ENCODE data around the gene NPTN. TPM values are rescaled to one million over a fixed set of nuclear protein-coding genes. Genes with fewer than 3 reads are reported as not detected.

Gene NPTN
- total RNA-seq, 1 donor from 2014 or later: 100 TPM

DNA sequence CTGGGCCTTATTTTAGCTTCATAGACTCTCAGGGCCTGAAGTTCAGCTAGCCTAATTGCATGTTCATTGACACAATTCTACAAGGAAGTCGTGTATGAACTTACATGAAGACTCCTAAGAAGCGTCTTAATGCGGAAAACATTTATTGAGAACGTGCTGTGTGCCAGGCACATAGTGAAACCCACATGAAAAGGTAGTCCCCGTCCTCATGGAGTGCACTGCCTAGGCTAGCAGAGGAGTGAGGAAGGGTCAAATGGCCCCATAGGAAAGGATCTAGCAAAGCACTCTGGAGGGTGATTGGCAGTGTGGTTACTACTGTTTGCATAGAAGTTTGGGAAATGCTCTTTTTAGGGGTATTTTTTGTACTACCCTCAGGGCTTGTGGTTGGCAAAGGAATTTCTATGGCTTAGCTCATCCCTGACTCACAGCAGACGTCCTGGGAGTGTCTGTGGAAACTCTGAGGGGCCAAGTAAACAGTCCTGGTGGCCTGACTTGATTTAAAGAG is 854 bp upstream of the NPTN start:
- peak overlapping the region; percentile 48 for H3K4me3 ChIP-seq (ENCODE audit: low read depth, low read length)
- TF ChIP-seq, protein P1, sequence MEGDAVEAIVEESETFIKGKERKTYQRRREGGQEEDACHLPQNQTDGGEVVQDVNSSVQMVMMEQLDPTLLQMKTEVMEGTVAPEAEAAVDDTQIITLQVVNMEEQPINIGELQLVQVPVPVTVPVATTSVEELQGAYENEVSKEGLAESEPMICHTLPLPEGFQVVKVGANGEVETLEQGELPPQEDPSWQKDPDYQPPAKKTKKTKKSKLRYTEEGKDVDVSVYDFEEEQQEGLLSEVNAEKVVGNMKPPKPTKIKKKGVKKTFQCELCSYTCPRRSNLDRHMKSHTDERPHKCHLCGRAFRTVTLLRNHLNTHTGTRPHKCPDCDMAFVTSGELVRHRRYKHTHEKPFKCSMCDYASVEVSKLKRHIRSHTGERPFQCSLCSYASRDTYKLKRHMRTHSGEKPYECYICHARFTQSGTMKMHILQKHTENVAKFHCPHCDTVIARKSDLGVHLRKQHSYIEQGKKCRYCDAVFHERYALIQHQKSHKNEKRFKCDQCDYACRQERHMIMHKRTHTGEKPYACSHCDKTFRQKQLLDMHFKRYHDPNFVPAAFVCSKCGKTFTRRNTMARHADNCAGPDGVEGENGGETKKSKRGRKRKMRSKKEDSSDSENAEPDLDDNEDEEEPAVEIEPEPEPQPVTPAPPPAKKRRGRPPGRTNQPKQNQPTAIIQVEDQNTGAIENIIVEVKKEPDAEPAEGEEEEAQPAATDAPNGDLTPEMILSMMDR (conservative IDR thresholded peaks at IDR 0.05; ENCODE audit: low read depth, low read length): no peak
- DNase-seq (ENCODE audit: low read depth): peak; percentile 83

DNA sequence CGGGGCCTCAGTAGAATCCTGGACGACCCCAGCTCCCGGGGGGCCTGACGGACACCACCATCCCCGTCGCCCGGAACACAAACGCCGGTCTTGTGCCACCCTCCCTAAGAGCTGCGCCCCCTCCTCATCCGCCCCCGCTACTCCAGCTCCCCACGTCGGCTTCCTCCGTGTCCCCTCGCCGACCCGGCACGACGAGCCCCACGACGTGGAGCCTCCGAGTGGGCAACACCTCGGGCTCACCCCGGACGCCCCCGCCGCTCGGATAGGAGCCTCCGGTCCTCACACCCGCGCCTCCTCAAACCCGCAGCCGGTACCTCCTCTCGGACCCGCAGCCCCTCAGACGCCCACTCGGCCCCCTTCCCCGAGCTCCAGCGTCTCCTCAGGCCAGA is 525 bp downstream of the NPTN start:
- peak overlapping the region; percentile 86 for H3K4me3 ChIP-seq (ENCODE audit: low read depth, low read length)
- TF ChIP-seq, protein P1 (conservative IDR thresholded peaks at IDR 0.05; ENCODE audit: low read depth, low read length): no peak
- DNase-seq (ENCODE audit: low read depth): no peak

DNA sequence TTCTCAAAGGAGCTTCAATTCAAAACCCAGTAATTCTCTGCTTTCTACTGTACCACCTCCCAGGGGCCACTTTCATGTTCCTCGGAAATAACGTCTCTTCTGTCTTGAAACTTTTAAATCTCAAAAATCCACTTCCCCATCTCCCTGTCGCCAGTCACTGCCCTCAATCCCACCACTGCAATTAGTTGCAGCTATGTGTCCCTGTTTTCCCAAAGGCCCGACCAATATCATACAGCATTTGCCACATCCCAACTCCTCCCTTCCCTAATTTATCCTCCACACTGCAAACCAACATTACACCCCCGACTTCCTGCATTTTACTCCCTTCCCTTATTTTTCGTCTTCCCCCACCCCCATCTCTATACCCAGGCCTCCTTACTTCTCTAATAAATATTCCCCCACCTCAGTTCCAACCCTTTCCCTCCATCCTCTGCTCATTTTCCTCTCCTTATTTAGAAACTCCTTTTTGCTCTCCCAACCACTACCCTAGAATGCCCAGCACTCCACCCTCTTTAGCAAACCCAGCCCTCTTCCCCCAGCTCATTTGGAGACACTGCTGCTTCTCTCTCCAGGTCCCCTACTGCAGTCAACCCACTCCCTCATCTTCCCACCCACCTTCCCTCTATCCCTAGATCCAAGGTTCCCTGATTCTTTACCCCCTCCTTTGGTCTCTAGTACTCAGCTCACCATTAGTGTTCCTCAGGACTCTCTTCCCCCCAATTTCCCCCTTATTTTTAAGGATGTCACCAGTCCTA is 1.1 kb downstream of the NPTN start:
- H3K4me3 ChIP-seq (ENCODE audit: low read depth, low read length): peak overlapping the region; percentile 86
- DNase-seq (ENCODE audit: low read depth): no peak
- TF ChIP-seq, protein P1 (conservative IDR thresholded peaks at IDR 0.05; ENCODE audit: low read depth, low read length): no peak

DNA sequence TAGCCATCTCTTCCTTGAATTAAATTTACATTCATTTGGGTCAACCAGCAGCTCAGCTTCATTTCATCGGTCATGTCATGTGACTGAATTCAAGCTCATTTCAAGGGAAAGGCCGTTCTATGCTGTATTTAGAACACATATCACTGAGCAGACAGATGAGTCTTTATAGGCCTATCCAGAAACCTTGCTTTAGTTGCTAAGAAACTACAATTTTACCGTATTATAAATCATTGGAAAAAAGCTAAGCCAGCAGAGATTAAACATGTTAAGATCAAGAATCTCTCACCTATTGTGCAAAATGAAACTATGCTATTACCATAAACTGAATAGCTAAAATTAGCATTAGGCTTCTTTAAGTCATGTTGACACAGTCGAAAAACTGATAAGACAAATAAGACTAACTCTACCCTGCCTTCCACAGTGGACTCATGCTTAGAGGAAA is 2.2 kb downstream of the NPTN start:
- TF ChIP-seq, protein P1 (conservative IDR thresholded peaks at IDR 0.05; ENCODE audit: low read depth, low read length): no peak
- peak overlapping the region; percentile 86 for H3K4me3 ChIP-seq (ENCODE audit: low read depth, low read length)
- no peak for DNase-seq (ENCODE audit: low read depth)

DNA sequence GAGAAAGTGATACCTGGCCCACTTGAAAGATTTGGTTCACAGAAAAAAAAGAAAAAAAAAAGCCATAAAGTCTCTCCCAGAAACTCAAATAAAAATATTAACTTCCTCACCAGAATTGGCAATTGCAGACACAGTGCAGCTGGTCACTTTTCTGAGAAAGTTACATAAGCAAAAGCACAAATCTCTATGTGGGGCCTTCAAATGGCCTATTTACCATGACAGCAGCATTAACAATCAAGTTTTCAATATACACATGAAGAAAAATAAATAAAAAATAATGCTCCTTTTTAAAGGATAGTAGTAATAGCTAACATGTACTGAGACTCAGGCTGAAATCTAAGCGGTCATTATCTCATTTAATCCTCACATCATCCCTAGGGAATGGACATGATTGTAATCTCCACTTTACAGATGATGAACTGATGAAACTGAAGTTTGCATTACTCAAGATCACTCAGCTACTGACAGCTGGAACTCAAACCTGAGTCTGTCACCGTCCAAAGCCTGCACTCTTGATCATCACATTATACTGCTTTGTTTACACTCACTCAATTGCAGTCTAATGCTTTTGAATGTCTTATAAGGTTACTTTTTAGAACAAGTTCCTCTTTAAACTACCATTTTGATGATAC is 3.3 kb downstream of the NPTN start:
- H3K4me3 ChIP-seq (ENCODE audit: low read depth, low read length): no peak overlapping the region
- DNase-seq (ENCODE audit: low read depth): no peak
- TF ChIP-seq, protein P1 (conservative IDR thresholded peaks at IDR 0.05; ENCODE audit: low read depth, low read length): no peak

DNA sequence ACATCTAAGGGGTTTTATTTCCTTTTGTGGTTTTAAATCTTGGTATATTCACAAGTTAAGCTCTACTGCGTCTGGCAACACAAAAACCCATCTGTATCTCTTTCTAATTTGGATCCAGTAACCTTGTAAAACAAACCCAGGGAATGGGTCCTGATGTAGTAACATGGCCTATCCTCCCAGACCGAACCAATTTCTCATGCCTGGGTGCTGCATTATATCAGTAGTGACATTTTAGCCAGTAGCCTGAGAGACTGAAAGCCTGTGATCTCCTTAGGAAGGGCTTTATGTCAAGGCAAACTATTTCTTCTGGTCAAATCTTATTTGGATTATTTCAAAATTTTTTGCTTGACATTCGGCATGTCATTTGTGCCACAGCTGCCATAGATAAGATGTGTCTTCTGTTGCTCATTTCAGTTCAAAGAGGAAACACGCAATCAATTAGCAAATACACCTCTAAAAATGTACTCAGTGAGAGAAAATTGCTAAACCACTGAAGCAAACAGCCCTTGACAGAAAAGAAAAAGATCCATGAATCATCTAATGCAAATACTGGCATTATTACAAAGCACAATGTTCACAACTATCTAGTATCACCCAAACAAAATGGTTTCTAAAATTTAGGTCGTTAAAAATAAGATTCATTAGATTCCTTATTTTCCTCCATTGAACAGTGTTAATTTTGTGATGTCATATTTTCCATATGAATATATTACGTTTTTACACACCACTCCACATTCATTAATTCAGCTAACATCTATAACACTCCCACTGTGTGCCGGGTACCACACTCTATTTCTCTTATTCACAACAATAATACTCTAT is 4.0 kb downstream of the NPTN start:
- DNase-seq (ENCODE audit: low read depth): no peak
- TF ChIP-seq, protein P1 (conservative IDR thresholded peaks at IDR 0.05; ENCODE audit: low read depth, low read length): no peak
- no peak overlapping the region for H3K4me3 ChIP-seq (ENCODE audit: low read depth, low read length)
